IMR-90 (cell line): ENCODE measurements around the gene AMFR. TPM values are rescaled to one million over a fixed set of nuclear protein-coding genes. Genes with fewer than 3 reads are reported as not detected.

Source experiments
- ATAC-seq: fragments of 200-7000 bp; cut with Tn5 transposase; 2 replicates; pipeline ENCODE4 v1.9.1; 2020; ENCODE audit warnings: low read depth, mild to moderate bottlenecking, moderate library complexity
- BruUV-seq: library from RNA; stranded (reverse); fragments of 400-500 nt; replicated peaks from 2 replicates; lab custom pipeline; 2021; lab: Mats Ljungman, UMichigan
- CTCF ChIA-PET: fragments of 300-600 bp; formaldehyde crosslinking; extraction: SDS; loops from one replicate; lab custom pipeline; 2021; ENCODE audit warnings: antibody characterized with exemption; lab: Yijun Ruan, JAX
- POLR2A ChIA-PET: fragments of 300-600 bp; sonication (Branson Sonifier 250); formaldehyde crosslinking; loops from one replicate; lab custom pipeline; 2022; ENCODE audit warnings: antibody characterized with exemption; ENCODE audit not compliant: unreplicated experiment; lab: Charles Lee
- DNase-seq: peaks from one replicate; pipeline ENCODE4 v3.0.0; 2013
- H2AFZ ChIP-seq: replicated peaks from 2 replicates; pipeline ENCODE3; 2013; ENCODE audit warnings: low read length, mild to moderate bottlenecking; ENCODE audit not compliant: poor library complexity
- H2AK5ac ChIP-seq: 2 replicates; pipeline ENCODE4 v1.6.1; 2013; ENCODE audit warnings: low read depth, low read length, inconsistent platforms
- H2AK9ac ChIP-seq: replicated peaks from 2 replicates; pipeline ENCODE3; 2013; ENCODE audit warnings: mild to moderate bottlenecking, low read depth, low read length, moderate library complexity; ENCODE audit not compliant: poor library complexity
- H2BK120ac ChIP-seq: 2 replicates; pipeline ENCODE4 v1.6.1; 2013; ENCODE audit warnings: low read depth, low read length, inconsistent platforms
- H2BK15ac ChIP-seq: 3 replicates; pipeline ENCODE4 v1.6.1; 2013; ENCODE audit warnings: low read depth, low read length, inconsistent platforms
- H2BK20ac ChIP-seq: 2 replicates; pipeline ENCODE4 v1.6.1; 2013; ENCODE audit warnings: low read depth, mild to moderate bottlenecking, inconsistent platforms, low read length, moderate library complexity
- H2BK5ac ChIP-seq: 2 replicates; pipeline ENCODE4 v1.6.1; 2013; ENCODE audit warnings: mild to moderate bottlenecking, low read depth, low read length, inconsistent platforms; ENCODE audit not compliant: poor library complexity, severe bottlenecking
- H3K14ac ChIP-seq: replicated peaks from 2 replicates; pipeline ENCODE4 v1.6.1; 2013; ENCODE audit warnings: low read depth, low read length, inconsistent platforms
- H3K18ac ChIP-seq: 2 replicates; pipeline ENCODE4 v1.6.1; 2013; ENCODE audit warnings: low read depth, low read length, control low read depth
- H3K23ac ChIP-seq: 2 replicates; pipeline ENCODE4 v1.6.1; 2013; ENCODE audit warnings: low read depth, low read length, inconsistent platforms
- H3K27ac ChIP-seq: 2 replicates; pipeline ENCODE4 v1.5.1; 2013; ENCODE audit warnings: mild to moderate bottlenecking, control low read depth, low read length; ENCODE audit not compliant: insufficient read depth
- H3K27me3 ChIP-seq: 2 replicates; pipeline ENCODE4 v1.6.1; 2013; ENCODE audit warnings: low read length; ENCODE audit not compliant: control insufficient read depth, insufficient read depth
- H3K36me3 ChIP-seq: 2 replicates; pipeline ENCODE4 v1.6.1; 2013; ENCODE audit warnings: low read length, mixed read lengths; ENCODE audit not compliant: control insufficient read depth, insufficient read depth
- H3K4ac ChIP-seq: 2 replicates; pipeline ENCODE4 v1.6.1; 2013; ENCODE audit warnings: low read depth, low read length, inconsistent platforms
- H3K4me1 ChIP-seq: 2 replicates; pipeline ENCODE4 v1.6.1; 2013; ENCODE audit warnings: low read length, mixed read lengths; ENCODE audit not compliant: control insufficient read depth, insufficient read depth
- H3K4me2 ChIP-seq: 2 replicates; pipeline ENCODE4 v1.6.1; 2013; ENCODE audit warnings: low read depth, mild to moderate bottlenecking, control low read depth, low read length, moderate library complexity
- H3K4me3 ChIP-seq: 2 replicates; pipeline ENCODE4 v1.5.1; 2013; ENCODE audit warnings: low read depth, mild to moderate bottlenecking, control low read depth, low read length, moderate library complexity; ENCODE audit not compliant: insufficient read depth
- H3K56ac ChIP-seq: 2 replicates; pipeline ENCODE4 v1.6.1; 2013; ENCODE audit warnings: low read length, inconsistent platforms; ENCODE audit not compliant: insufficient read depth; ENCODE audit errors: extremely low read depth
- H3K79me1 ChIP-seq, 2 experiments: 2 replicates each; pipeline ENCODE4 v1.6.1; 2013; ENCODE audit warnings: low read length in 2 of 2, inconsistent platforms in 1 of 2, low read depth in 1 of 2
- H3K9ac ChIP-seq: 2 replicates; pipeline ENCODE4 v1.6.1; 2013; ENCODE audit warnings: low read depth, low read length, control low read depth
- H3K9me1 ChIP-seq: 2 replicates; pipeline ENCODE4 v1.6.1; 2013; ENCODE audit warnings: low read length, inconsistent platforms; ENCODE audit not compliant: insufficient read depth
- H3K9me3 ChIP-seq: 2 replicates; pipeline ENCODE4 v1.6.1; 2013; ENCODE audit warnings: low read length; ENCODE audit not compliant: control insufficient read depth, insufficient read depth
- H4K20me1 ChIP-seq: 2 replicates; pipeline ENCODE4 v1.6.1; 2013; ENCODE audit warnings: low read length, inconsistent platforms; ENCODE audit not compliant: insufficient read depth
- H4K5ac ChIP-seq: 2 replicates; pipeline ENCODE4 v1.6.1; 2013; ENCODE audit warnings: mild to moderate bottlenecking, low read depth, low read length, control low read depth
- H4K8ac ChIP-seq, 2 experiments: 2 replicates each; pipeline ENCODE4 v1.6.1; 2013; ENCODE audit warnings: low read depth in 2 of 2, low read length in 2 of 2, control low read depth in 1 of 2, inconsistent platforms in 1 of 2
- H4K91ac ChIP-seq: 2 replicates; pipeline ENCODE4 v1.6.1; 2013; ENCODE audit warnings: low read depth, low read length, inconsistent platforms; ENCODE audit not compliant: insufficient read depth
- BHLHE40 ChIP-seq: fragments of 150-350 bp; IDR thresholded peaks from 2 replicates; pipeline ENCODE4 v1.6.1; 2016; ENCODE audit warnings: mild to moderate bottlenecking, low read depth, low read length
- CEBPB ChIP-seq: IDR thresholded peaks from 2 replicates; pipeline ENCODE4 v1.6.1; 2012; ENCODE audit warnings: low read depth, low read length, improper control_type of control experiment
- CHD1 ChIP-seq: IDR thresholded peaks from 2 replicates; pipeline ENCODE4 v1.6.1; 2012; ENCODE audit warnings: low read depth, low read length, improper control_type of control experiment
- FOS ChIP-seq: fragments of 150-350 bp; IDR thresholded peaks from 2 replicates; pipeline ENCODE4 v1.6.1; 2016; ENCODE audit warnings: low read depth, low read length
- MAFK ChIP-seq: IDR thresholded peaks from 2 replicates; pipeline ENCODE4 v1.6.1; 2012; ENCODE audit warnings: low read depth, low read length, improper control_type of control experiment
- MAZ ChIP-seq: IDR thresholded peaks from 2 replicates; pipeline ENCODE4 v1.6.1; 2012; ENCODE audit warnings: low read depth, mild to moderate bottlenecking, low read length, improper control_type of control experiment, moderate library complexity, borderline replicate concordance
- MXI1 ChIP-seq: IDR thresholded peaks from 2 replicates; pipeline ENCODE4 v1.6.1; 2012; ENCODE audit warnings: low read depth, mild to moderate bottlenecking, low read length, moderate library complexity, borderline replicate concordance
- NFE2L2 ChIP-seq: fragments of 150-350 bp; IDR thresholded peaks from 2 replicates; pipeline ENCODE4 v1.6.1; 2016; ENCODE audit warnings: low read depth, mild to moderate bottlenecking, low read length
- POLR2A ChIP-seq: IDR thresholded peaks from 2 replicates; pipeline ENCODE4 v1.6.1; 2012; ENCODE audit warnings: mild to moderate bottlenecking, low read depth, low read length
- RAD21 ChIP-seq: IDR thresholded peaks from 2 replicates; pipeline ENCODE4 v1.6.1; 2012; ENCODE audit warnings: low read length, improper control_type of control experiment
- RCOR1 ChIP-seq: IDR thresholded peaks from 2 replicates; pipeline ENCODE4 v1.6.1; 2012; ENCODE audit warnings: mild to moderate bottlenecking, low read length, improper control_type of control experiment; ENCODE audit not compliant: insufficient replicate concordance
- RFX5 ChIP-seq: IDR thresholded peaks from 2 replicates; pipeline ENCODE4 v1.8.0; 2012; ENCODE audit warnings: low read depth, mild to moderate bottlenecking, low read length, moderate library complexity
- SMC3 ChIP-seq: fragments of 150-350 bp; IDR thresholded peaks from 2 replicates; pipeline ENCODE4 v1.6.1; 2016; ENCODE audit warnings: low read depth, mild to moderate bottlenecking, antibody characterized with exemption, low read length, moderate library complexity
- WGBS, 2 experiments: methylation state at CpG; one replicate each; pipeline versions ENCODE4 v1.1.5 to v1.1.7; 2013; ENCODE audit warnings: missing lambda C conversion rate in 2 of 2; ENCODE audit not compliant: insufficient read length in 1 of 2; ENCODE audit errors: extremely low coverage in 2 of 2; 5-methylcytosine and 5-hydroxymethylcytosine counted together
- dilution Hi-C: fragments of 300-500 bp; cut with HindIII; formaldehyde crosslinking; loops from one replicate; pipeline ENCODE4 v1.14.3; 2018; ENCODE audit warnings: low sequenced_read_pairs; ENCODE audit not compliant: unreplicated experiment
- in situ Hi-C: fragments of 300-500 bp; cut with MboI; formaldehyde crosslinking; loops from 3 replicates; pipeline ENCODE4 v1.14.3; 2019; ENCODE audit warnings: low sequenced_read_pairs, inconsistent platforms, mixed read lengths
- intact Hi-C: fragments of 100-400 bp; cut with micrococcal nuclease; formaldehyde crosslinking; loops from 2 replicates; pipeline ENCODE4 v1.10.0; 2022
- polyA plus RNA-seq, 3 experiments: library from polyadenylated mRNA; depleted of rRNA; stranded (reverse); fragments of >200 nt; gene quantifications; 2 replicates each; pipeline ENCODE4 v1.2.3, GENCODE V29; 2012; ENCODE audit warnings: low replicate concordance in 1 of 3
- total RNA-seq: library from RNA; depleted of rRNA; stranded (reverse); fragments of >200 nt; gene quantifications from 2 replicates; pipeline ENCODE4 v1.2.3, GENCODE V29; 2012
- TF ChIP-seq, protein P1 (sequence below): fragments of 150-350 bp; IDR thresholded peaks from 2 replicates; pipeline ENCODE4 v1.6.1; 2016; ENCODE audit warnings: low read depth, mild to moderate bottlenecking, low read length, moderate library complexity, borderline replicate concordance
- TF ChIP-seq, protein P2 (sequence below): conservative IDR thresholded peaks from 2 replicates; pipeline ENCODE4 v1.5.1; 2012; ENCODE audit warnings: mild to moderate bottlenecking, low read depth, low read length, improper control_type of control experiment
- TF ChIP-seq, protein P3 (sequence below): fragments of 150-350 bp; IDR thresholded peaks from 2 replicates; pipeline ENCODE4 v1.6.1; 2017; ENCODE audit warnings: mild to moderate bottlenecking, antibody characterized with exemption, low read length, low read depth

AMFR gene
- total and polyA plus RNA-seq, 2 of the 4 experiments (the other 2 are of a cell fraction), result 60.7 to 216 TPM

DNA sequence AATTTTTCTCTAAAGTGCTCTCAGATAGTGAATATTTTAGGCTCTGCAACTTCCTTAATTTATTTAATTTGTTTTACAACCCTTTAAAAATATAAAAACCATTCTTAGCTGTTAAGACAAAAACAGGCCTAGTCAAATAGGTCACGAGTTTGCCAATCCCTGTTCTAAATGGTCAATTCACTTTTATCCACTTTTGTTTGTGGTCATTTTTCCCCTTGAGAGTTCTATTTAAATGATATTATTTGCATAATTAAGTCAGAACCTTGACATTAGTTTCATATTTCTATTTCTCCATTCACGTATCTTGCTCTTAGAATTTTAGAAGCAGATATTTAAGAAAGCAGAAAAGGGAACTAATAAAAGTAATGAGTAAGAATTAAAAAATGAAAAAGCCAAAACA is 4.0 kb downstream of the AMFR start:
- H3K27ac ChIP-seq, result no peak overlapping the region
- H4K20me1 ChIP-seq, result peaks cover 52% of the 10 kb centered on the region
- H2BK15ac ChIP-seq, result no peak overlapping the region
- no peak overlapping the region for H3K14ac ChIP-seq
- H3K9me1 ChIP-seq, result peaks cover 20% of the 10 kb centered on the region
- no peak overlapping the region for H4K91ac ChIP-seq
- intact Hi-C loops (no loop called here), dilution Hi-C loops (no loop called here), in situ Hi-C loops (no loop called here)
- WGBS, 2 experiments, result no CpG with 5 or more reads among the region's 2 CpGs
- H2AFZ ChIP-seq, result no peak overlapping the region
- no peak overlapping the region for H3K4me2 ChIP-seq
- no peak overlapping the region for H3K4ac ChIP-seq
- H2AK5ac ChIP-seq, result no peak overlapping the region
- H3K27me3 ChIP-seq, result no peaks in the 10 kb centered on the region
- H3K4me3 ChIP-seq, result no peak overlapping the region
- no peak for ATAC-seq
- H3K18ac ChIP-seq, result no peak overlapping the region
- H4K8ac ChIP-seq, result no peak overlapping the region
- no peak overlapping the region for H2BK5ac ChIP-seq
- no peak for TF ChIP-seq FOS
- TF ChIP-seq MXI1, result no peak
- no peak for TF ChIP-seq MAZ
- no peak for TF ChIP-seq MAFK
- TF ChIP-seq RCOR1, result no peak
- no peak for TF ChIP-seq BHLHE40
- TF ChIP-seq CHD1, result no peak
- no peak for TF ChIP-seq POLR2A
- no peak for TF ChIP-seq RAD21
- TF ChIP-seq, protein P1, sequence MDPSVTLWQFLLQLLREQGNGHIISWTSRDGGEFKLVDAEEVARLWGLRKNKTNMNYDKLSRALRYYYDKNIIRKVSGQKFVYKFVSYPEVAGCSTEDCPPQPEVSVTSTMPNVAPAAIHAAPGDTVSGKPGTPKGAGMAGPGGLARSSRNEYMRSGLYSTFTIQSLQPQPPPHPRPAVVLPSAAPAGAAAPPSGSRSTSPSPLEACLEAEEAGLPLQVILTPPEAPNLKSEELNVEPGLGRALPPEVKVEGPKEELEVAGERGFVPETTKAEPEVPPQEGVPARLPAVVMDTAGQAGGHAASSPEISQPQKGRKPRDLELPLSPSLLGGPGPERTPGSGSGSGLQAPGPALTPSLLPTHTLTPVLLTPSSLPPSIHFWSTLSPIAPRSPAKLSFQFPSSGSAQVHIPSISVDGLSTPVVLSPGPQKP, result no peak
- no peak for TF ChIP-seq CEBPB
- TF ChIP-seq, protein P2, sequence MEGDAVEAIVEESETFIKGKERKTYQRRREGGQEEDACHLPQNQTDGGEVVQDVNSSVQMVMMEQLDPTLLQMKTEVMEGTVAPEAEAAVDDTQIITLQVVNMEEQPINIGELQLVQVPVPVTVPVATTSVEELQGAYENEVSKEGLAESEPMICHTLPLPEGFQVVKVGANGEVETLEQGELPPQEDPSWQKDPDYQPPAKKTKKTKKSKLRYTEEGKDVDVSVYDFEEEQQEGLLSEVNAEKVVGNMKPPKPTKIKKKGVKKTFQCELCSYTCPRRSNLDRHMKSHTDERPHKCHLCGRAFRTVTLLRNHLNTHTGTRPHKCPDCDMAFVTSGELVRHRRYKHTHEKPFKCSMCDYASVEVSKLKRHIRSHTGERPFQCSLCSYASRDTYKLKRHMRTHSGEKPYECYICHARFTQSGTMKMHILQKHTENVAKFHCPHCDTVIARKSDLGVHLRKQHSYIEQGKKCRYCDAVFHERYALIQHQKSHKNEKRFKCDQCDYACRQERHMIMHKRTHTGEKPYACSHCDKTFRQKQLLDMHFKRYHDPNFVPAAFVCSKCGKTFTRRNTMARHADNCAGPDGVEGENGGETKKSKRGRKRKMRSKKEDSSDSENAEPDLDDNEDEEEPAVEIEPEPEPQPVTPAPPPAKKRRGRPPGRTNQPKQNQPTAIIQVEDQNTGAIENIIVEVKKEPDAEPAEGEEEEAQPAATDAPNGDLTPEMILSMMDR, result no peak
- TF ChIP-seq RFX5, result no peak
- TF ChIP-seq SMC3, result no peak
- TF ChIP-seq, protein P3, sequence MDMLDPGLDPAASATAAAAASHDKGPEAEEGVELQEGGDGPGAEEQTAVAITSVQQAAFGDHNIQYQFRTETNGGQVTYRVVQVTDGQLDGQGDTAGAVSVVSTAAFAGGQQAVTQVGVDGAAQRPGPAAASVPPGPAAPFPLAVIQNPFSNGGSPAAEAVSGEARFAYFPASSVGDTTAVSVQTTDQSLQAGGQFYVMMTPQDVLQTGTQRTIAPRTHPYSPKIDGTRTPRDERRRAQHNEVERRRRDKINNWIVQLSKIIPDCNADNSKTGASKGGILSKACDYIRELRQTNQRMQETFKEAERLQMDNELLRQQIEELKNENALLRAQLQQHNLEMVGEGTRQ, result no peak
- no peak for TF ChIP-seq NFE2L2
- DNase-seq, result no peak
- no peak overlapping the region for H2BK20ac ChIP-seq
- no peak overlapping the region for H3K23ac ChIP-seq
- H2BK120ac ChIP-seq, result no peak overlapping the region
- CTCF ChIA-PET, result no interaction called here
- no peak overlapping the region for H4K5ac ChIP-seq
- no peaks in the 10 kb centered on the region for H3K9me3 ChIP-seq
- BruUV-seq, result no TSS peak
- POLR2A ChIA-PET, result no interaction called here
- H3K36me3 ChIP-seq, result no peaks in the 10 kb centered on the region
- H3K9ac ChIP-seq, result no peak overlapping the region
- H2AK9ac ChIP-seq, result no peak overlapping the region
- H3K79me1 ChIP-seq, result peaks cover 7 to 62% of the 10 kb centered on the region in 2 experiments; a peak in 3 of 4 replicates
- H3K56ac ChIP-seq, result no peak overlapping the region
- peaks cover 15% of the 10 kb centered on the region for H3K4me1 ChIP-seq
